ENCODE data around the gene LCN10. TPM values are rescaled to one million over a fixed set of nuclear protein-coding genes. Genes with fewer than 3 reads are reported as not detected.
A peak's percentile ranks its signal among the peaks of the same experiment; 100 is the strongest.

LCN10 gene
- total and polyA plus RNA-seq, 5 experiments from 2014 or later = 0.60 to 11.1 (median 6.6) TPM

GRCh38 chr9:136729144-136729543 is 13.6 kb downstream of the LCN10 start:
- peak overlapping the region in 5 of 10 donors; percentile 22 to 83 (median 35) for H3K27ac Mint-ChIP-seq
- DNase-seq (no peak), ATAC-seq (no peak)
- peaks cover 12 to 33% (median 24%) of the 10 kb centered on the region in 4 donors for H3K4me1 Mint-ChIP-seq
- H3K36me3 Mint-ChIP-seq = peaks cover 6 to 27% (median 19%) of the 10 kb centered on the region in 3 donors
- no peaks in the 10 kb centered on the region for H3K27me3 Mint-ChIP-seq
- peak overlapping the region; percentile 36 to 75 (median 57) for H3K4me3 Mint-ChIP-seq
- H3K9me3 Mint-ChIP-seq = no peaks in the 10 kb centered on the region
- POLR2A ChIA-PET = interaction anchor here (0.5 to 3.5 kb wide), 13 partner anchors 12 to 358 kb away, joined by 3 to 38 read pairs (median 4); partner anchors contain the start of genes LCN10, LCN6, MAN1B1 and TMEM141

- POLR2A ChIA-PET = interaction anchor here (0.5 to 3.5 kb wide), 34 partner anchors 9 to 512 kb away, joined by 3 to 38 read pairs (median 5); partner anchors contain the start of genes DNLZ, LCN10, LCN8 and MAN1B1
- H3K4me1 Mint-ChIP-seq = peaks cover 14 to 38% (median 29%) of the 10 kb centered on the region in 4 donors
- ATAC-seq = peak in 1 of 2 donors; percentile 6
- H3K36me3 Mint-ChIP-seq = peaks cover 6 to 32% (median 21%) of the 10 kb centered on the region in 3 donors
- peak in 1 of 10 donors; percentile 19 for DNase-seq
- peak overlapping the region in 1 of 10 donors; percentile 97 for H3K27ac Mint-ChIP-seq
- H3K4me3 Mint-ChIP-seq = peak overlapping the region in 7 of 10 donors; percentile 2 to 97 (median 64)
- no peaks in the 10 kb centered on the region for H3K9me3 Mint-ChIP-seq
- H3K27me3 Mint-ChIP-seq = no peaks in the 10 kb centered on the region
These were observed 14.1 kb downstream of the LCN10 start for GRCh38 chr9:136728548-136729123.

GRCh38 chr9:136728080-136728547 is 14.6 kb downstream of the LCN10 start:
- Mint-ChIP-seq H3K27me3 (no peaks in the 10 kb centered on the region), H3K4me3 (peak overlapping the region; percentile 56 to 98 (median 92)), H3K27ac (peak overlapping the region in 7 of 10 donors; percentile 34 to 97 (median 60)), H3K36me3 (peaks cover 6 to 35% (median 21%) of the 10 kb centered on the region in 3 donors), H3K4me1 (peaks cover 15 to 40% (median 30%) of the 10 kb centered on the region in 4 donors), H3K9me3 (no peaks in the 10 kb centered on the region)
- peak; percentile 84 to 96 (median 93) for DNase-seq
- ATAC-seq = peak; percentile 77 to 85
- POLR2A ChIA-PET = interaction anchor here (0.7 to 3.5 kb wide), 31 partner anchors 9 to 512 kb away, joined by 3 to 38 read pairs (median 5); partner anchors contain the start of genes DNLZ, LCN10, LCN8 and MAN1B1

- H3K4me1 Mint-ChIP-seq = peaks cover 15 to 41% (median 30%) of the 10 kb centered on the region in 4 donors
- H3K27ac Mint-ChIP-seq = peak overlapping the region; percentile 75 to 97 (median 92)
- peak overlapping the region; percentile 91 to 99 (median 96) for H3K4me3 Mint-ChIP-seq
- POLR2A ChIA-PET = interaction anchor here (0.6 to 3.5 kb wide), 20 partner anchors 7 to 403 kb away, joined by 3 to 38 read pairs (median 6); partner anchors contain the start of genes AGPAT2, LCN10, LCN8 and TMEM141
- peaks cover 6 to 35% (median 21%) of the 10 kb centered on the region in 3 donors for H3K36me3 Mint-ChIP-seq
- H3K27me3 Mint-ChIP-seq = no peaks in the 10 kb centered on the region
- H3K9me3 Mint-ChIP-seq = no peaks in the 10 kb centered on the region
- peak; percentile 15 to 58 for ATAC-seq
- DNase-seq = peak in 7 of 10 donors; percentile 21 to 50 (median 44)
These were observed 16.0 kb downstream of the LCN10 start for GRCh38 chr9:136726631-136727191.

GRCh38 chr9:136726118-136726517 is 16.6 kb downstream of the LCN10 start:
- no peak for ATAC-seq
- Mint-ChIP-seq H3K9me3 (no peaks in the 10 kb centered on the region), H3K36me3 (peaks cover 6 to 35% (median 21%) of the 10 kb centered on the region in 3 donors), H3K4me1 (peaks cover 16 to 45% (median 31%) of the 10 kb centered on the region in 4 donors), H3K27ac (peak overlapping the region; percentile 75 to 97 (median 92)), H3K27me3 (no peaks in the 10 kb centered on the region), H3K4me3 (peak overlapping the region; percentile 91 to 99 (median 96))
- DNase-seq = no peak
- POLR2A ChIA-PET = interaction anchor here (3.5 kb wide), 1 partner anchor 15 kb away, joined by 38 read pairs; the partner anchor contains the start of gene LCN10

GRCh38 chr9:136725612-136726011 is 17.1 kb downstream of the LCN10 start:
- peaks cover 17 to 46% (median 31%) of the 10 kb centered on the region in 4 donors for H3K4me1 Mint-ChIP-seq
- H3K27me3 Mint-ChIP-seq = no peaks in the 10 kb centered on the region
- H3K4me3 Mint-ChIP-seq = peak overlapping the region in 5 of 10 donors; percentile 92 to 98 (median 97)
- POLR2A ChIA-PET = no interaction called here
- H3K27ac Mint-ChIP-seq = peak overlapping the region in 3 of 10 donors; percentile 27 to 82 (median 80)
- ATAC-seq = no peak
- DNase-seq = no peak
- peaks cover 6 to 35% (median 21%) of the 10 kb centered on the region in 3 donors for H3K36me3 Mint-ChIP-seq
- no peaks in the 10 kb centered on the region for H3K9me3 Mint-ChIP-seq

- Mint-ChIP-seq H3K4me3 (peak overlapping the region in 1 of 10 donors; percentile 16), H3K27me3 (no peaks in the 10 kb centered on the region), H3K9me3 (no peaks in the 10 kb centered on the region), H3K36me3 (peaks cover 6 to 35% (median 21%) of the 10 kb centered on the region in 3 donors), H3K4me1 (peaks cover 17 to 46% (median 32%) of the 10 kb centered on the region in 4 donors), H3K27ac (peak overlapping the region in 1 of 10 donors; percentile 79)
- POLR2A ChIA-PET = no interaction called here
- DNase-seq = no peak
- no peak for ATAC-seq
These were observed 18.0 kb downstream of the LCN10 start for GRCh38 chr9:136724772-136725171.

- POLR2A ChIA-PET = no interaction called here
- peaks cover 6 to 35% (median 21%) of the 10 kb centered on the region in 3 donors for H3K36me3 Mint-ChIP-seq
- H3K27ac Mint-ChIP-seq = peak overlapping the region in 2 of 10 donors; percentile 13 to 79
- H3K27me3 Mint-ChIP-seq = no peaks in the 10 kb centered on the region
- peaks cover 15 to 45% (median 33%) of the 10 kb centered on the region in 4 donors for H3K4me1 Mint-ChIP-seq
- no peak for DNase-seq
- no peaks in the 10 kb centered on the region for H3K9me3 Mint-ChIP-seq
- no peak overlapping the region for H3K4me3 Mint-ChIP-seq
- ATAC-seq = no peak
These were observed 18.8 kb downstream of the LCN10 start for GRCh38 chr9:136723989-136724388.

GRCh38 chr9:136723362-136723976 is 19.3 kb downstream of the LCN10 start:
- H3K36me3 Mint-ChIP-seq = peaks cover 6 to 35% (median 21%) of the 10 kb centered on the region in 3 donors
- H3K4me1 Mint-ChIP-seq = peaks cover 16 to 48% (median 36%) of the 10 kb centered on the region in 4 donors
- peak overlapping the region in 3 of 10 donors; percentile 47 to 79 (median 74) for H3K27ac Mint-ChIP-seq
- H3K4me3 Mint-ChIP-seq = no peak overlapping the region
- ATAC-seq (no peak), DNase-seq (no peak)
- no peaks in the 10 kb centered on the region for H3K27me3 Mint-ChIP-seq
- no peaks in the 10 kb centered on the region for H3K9me3 Mint-ChIP-seq
- POLR2A ChIA-PET = no interaction called here

GRCh38 chr9:136722969-136723356 is 19.8 kb downstream of the LCN10 start:
- H3K27ac Mint-ChIP-seq = no peak overlapping the region
- peaks cover 6 to 35% (median 21%) of the 10 kb centered on the region in 3 donors for H3K36me3 Mint-ChIP-seq
- no peak overlapping the region for H3K4me3 Mint-ChIP-seq
- peaks cover 17 to 50% (median 38%) of the 10 kb centered on the region in 4 donors for H3K4me1 Mint-ChIP-seq
- POLR2A ChIA-PET = no interaction called here
- H3K27me3 Mint-ChIP-seq = no peaks in the 10 kb centered on the region
- no peak for DNase-seq
- no peak for ATAC-seq
- no peaks in the 10 kb centered on the region for H3K9me3 Mint-ChIP-seq

- Mint-ChIP-seq H3K4me1 (peaks cover 15 to 47% (median 36%) of the 10 kb centered on the region in 4 donors), H3K36me3 (peaks cover 6 to 35% (median 21%) of the 10 kb centered on the region in 3 donors), H3K27ac (no peak overlapping the region), H3K4me3 (no peak overlapping the region), H3K27me3 (no peaks in the 10 kb centered on the region), H3K9me3 (no peaks in the 10 kb centered on the region)
- DNase-seq (no peak), ATAC-seq (no peak)
- POLR2A ChIA-PET = interaction anchor here (0.8 to 1.2 kb wide), 2 partner anchors 9 to 26 kb away, joined by 3 read pairs; no protein-coding TSS in a partner anchor
These were observed 20.4 kb downstream of the LCN10 start for GRCh38 chr9:136722093-136722968.

Measured in naive thymus-derived CD8-positive, alpha-beta T cell (primary cell).